Erythroblast (primary cell): ENCODE data around the gene FGG.

Source experiments
- GATA1 ChIP-seq: IDR thresholded peaks from 2 replicates; pipeline ENCODE4 v1.6.1; 2011; ENCODE audit warnings: low read depth, mild to moderate bottlenecking, control low read depth, low read length, moderate library complexity
- POLR2A ChIP-seq: IDR thresholded peaks from 2 replicates; pipeline ENCODE4 v1.6.1; 2011; ENCODE audit warnings: mild to moderate bottlenecking, low read length

DNA sequence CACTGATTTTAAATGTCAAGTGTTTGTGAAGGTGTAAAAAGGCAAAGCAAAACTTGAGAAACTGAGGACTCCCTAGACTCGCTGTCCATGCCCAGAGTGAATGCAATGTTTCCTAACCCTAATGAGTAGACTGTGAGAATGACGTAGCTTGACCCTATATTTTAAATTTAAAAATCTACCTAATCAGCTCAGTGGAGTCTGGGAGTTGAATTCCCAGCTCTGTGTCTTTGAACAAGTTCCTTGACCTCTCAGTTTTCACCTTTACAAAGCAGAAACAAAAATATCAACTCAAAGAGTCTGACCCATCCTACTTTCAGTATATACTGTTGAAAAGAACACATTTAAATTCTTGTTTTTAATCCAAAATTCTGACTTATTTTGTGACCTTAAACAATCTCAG lies 24.3 kb downstream of the FGG start:
- TF ChIP-seq POLR2A = no peak
- TF ChIP-seq GATA1 = no peak
